NCI-H446 (cell line): ENCODE measurements around the gene ETNK2.
A peak's percentile ranks its signal among the peaks of the same experiment; 100 is the strongest.

Experiments
- DNase-seq, 2 experiments: peaks; one replicate each; lab custom pipeline; 2025; lab: John Stamatoyannopoulos, UW

The ETNK2 gene

GRCh38 chr1:204177133-204177532 lies 25.3 kb upstream of the ETNK2 start:
- no peak for DNase-seq

GRCh38 chr1:204176049-204176448 lies 24.2 kb upstream of the ETNK2 start:
- DNase-seq, result no peak

- no peak for DNase-seq
These were observed 23.1 kb upstream of the ETNK2 start for GRCh38 chr1:204174958-204175357.

GRCh38 chr1:204172404-204173029 lies 20.7 kb upstream of the ETNK2 start:
- no peak for DNase-seq

GRCh38 chr1:204171751-204172178 lies 19.9 kb upstream of the ETNK2 start:
- no peak for DNase-seq

- DNase-seq, result no peak
These were observed 18.8 kb upstream of the ETNK2 start for GRCh38 chr1:204170494-204171155.

GRCh38 chr1:204169858-204170257 lies 18.0 kb upstream of the ETNK2 start:
- no peak for DNase-seq

GRCh38 chr1:204167730-204168129 lies 15.9 kb upstream of the ETNK2 start:
- no peak for DNase-seq

- DNase-seq, result no peak
These were observed 14.4 kb upstream of the ETNK2 start, which contains the start of gene REN for GRCh38 chr1:204166219-204166618. REN (minus strand) TSS chr1:204166337; CDS start chr1:204166293, 44 bp downstream.

- peak; percentile 76 to 89 for DNase-seq
These were observed 10.7 kb upstream of the ETNK2 start for GRCh38 chr1:204162494-204163074.

GRCh38 chr1:204161609-204162493 lies 10.0 kb upstream of the ETNK2 start:
- no peak for DNase-seq

GRCh38 chr1:204157962-204158361 lies 6.1 kb upstream of the ETNK2 start:
- no peak for DNase-seq

- DNase-seq, result no peak
These were observed 4.0 kb upstream of the ETNK2 start for GRCh38 chr1:204155881-204156280.

- no peak for DNase-seq
These were observed 2.9 kb upstream of the ETNK2 start for GRCh38 chr1:204154568-204155255.

- DNase-seq, result no peak
These were observed 1.8 kb upstream of the ETNK2 start for GRCh38 chr1:204153667-204154066.

GRCh38 chr1:204152310-204153044 lies 633 bp upstream of the ETNK2 start:
- DNase-seq, result no peak

GRCh38 chr1:204150702-204151551 lies 917 bp downstream of the ETNK2 start:
- no peak for DNase-seq

GRCh38 chr1:204149635-204150565 lies 1.9 kb downstream of the ETNK2 start:
- DNase-seq, result no peak

GRCh38 chr1:204149107-204149506 lies 2.7 kb downstream of the ETNK2 start:
- no peak for DNase-seq
